Iris pigment epithelial cell (primary cell): ENCODE results near the gene NEK1.
"Not testable (repeated sequence)": the region's sequence is repeated elsewhere in the genome, so short reads cannot be mapped to it uniquely, and the experiment has no call there.

Experiments
- DNase-seq: peaks from one replicate; pipeline ENCODE4 v3.0.0-alpha.2; 2011; ENCODE audit warnings: low read depth

Gene NEK1

GRCh38 chr4:169627307-169627706 lies 14.9 kb upstream of the NEK1 start:
- no peak for DNase-seq

- DNase-seq: no peak
Measured at GRCh38 chr4:169626331-169627282, 14.2 kb upstream of the NEK1 start.

- DNase-seq: no peak
Measured at GRCh38 chr4:169625886-169626285, 13.5 kb upstream of the NEK1 start.

- not testable (repeated sequence) for DNase-seq
Measured at GRCh38 chr4:169624012-169624411, 11.6 kb upstream of the NEK1 start.

GRCh38 chr4:169622566-169622965 lies 10.2 kb upstream of the NEK1 start:
- DNase-seq: no peak

GRCh38 chr4:169621731-169622492 lies 9.5 kb upstream of the NEK1 start:
- DNase-seq: peak; percentile 93

GRCh38 chr4:169620880-169621248 lies 8.5 kb upstream of the NEK1 start:
- peak; percentile 27 for DNase-seq

GRCh38 chr4:169619958-169620879 lies 7.8 kb upstream of the NEK1 start, which contains the start of gene CLCN3:
Gene CLCN3 (plus strand): TSS chr4:169620578. CDS start chr4:169635929, 15,351 bp downstream.
- peak; percentile 98 for DNase-seq

- peak; percentile 72 for DNase-seq
Measured at GRCh38 chr4:169619518-169619957, 7.2 kb upstream of the NEK1 start.

- no peak for DNase-seq
Measured at GRCh38 chr4:169618986-169619385, 6.6 kb upstream of the NEK1 start.

GRCh38 chr4:169618286-169618685 lies 5.9 kb upstream of the NEK1 start:
- peak; percentile 45 for DNase-seq

- no peak for DNase-seq
Measured at GRCh38 chr4:169617306-169617705, 4.9 kb upstream of the NEK1 start.

- DNase-seq: no peak
Measured at GRCh38 chr4:169616846-169617245, 4.5 kb upstream of the NEK1 start.

GRCh38 chr4:169615467-169616106 lies 3.2 kb upstream of the NEK1 start:
- peak; percentile 60 for DNase-seq

- DNase-seq: peak; percentile 86
Measured at GRCh38 chr4:169612871-169613859, 782 bp upstream of the NEK1 start.

GRCh38 chr4:169611157-169611556 lies 1.2 kb downstream of the NEK1 start:
- DNase-seq: no peak

- DNase-seq: no peak
Measured at GRCh38 chr4:169604903-169605331, 7.5 kb downstream of the NEK1 start.

- peak; percentile 90 for DNase-seq
Measured at GRCh38 chr4:169604131-169604900, 8.1 kb downstream of the NEK1 start.

- DNase-seq: no peak
Measured at GRCh38 chr4:169603312-169603711, 9.1 kb downstream of the NEK1 start.
